IMR-90 (cell line): ENCODE results near the gene SCLY. TPM values are rescaled to one million over a fixed set of nuclear protein-coding genes. Genes with fewer than 3 reads are reported as not detected.

ENCODE experiments used
- ATAC-seq: fragments of 200-7000 bp; cut with Tn5 transposase; 2 replicates; pipeline ENCODE4 v1.9.1; 2020; ENCODE audit warnings: low read depth, mild to moderate bottlenecking, moderate library complexity
- BruUV-seq: library from RNA; stranded (reverse); fragments of 400-500 nt; replicated peaks from 2 replicates; lab custom pipeline; 2021; lab: Mats Ljungman, UMichigan
- CTCF ChIA-PET: fragments of 300-600 bp; formaldehyde crosslinking; extraction: SDS; loops from one replicate; lab custom pipeline; 2021; ENCODE audit warnings: antibody characterized with exemption; lab: Yijun Ruan, JAX
- POLR2A ChIA-PET: fragments of 300-600 bp; sonication (Branson Sonifier 250); formaldehyde crosslinking; loops from one replicate; lab custom pipeline; 2022; ENCODE audit warnings: antibody characterized with exemption; ENCODE audit not compliant: unreplicated experiment; lab: Charles Lee
- DNase-seq: peaks from one replicate; pipeline ENCODE4 v3.0.0; 2013
- H2AFZ ChIP-seq: replicated peaks from 2 replicates; pipeline ENCODE3; 2013; ENCODE audit warnings: low read length, mild to moderate bottlenecking; ENCODE audit not compliant: poor library complexity
- H2AK5ac ChIP-seq: 2 replicates; pipeline ENCODE4 v1.6.1; 2013; ENCODE audit warnings: low read depth, low read length, inconsistent platforms
- H2AK9ac ChIP-seq: replicated peaks from 2 replicates; pipeline ENCODE3; 2013; ENCODE audit warnings: mild to moderate bottlenecking, low read depth, low read length, moderate library complexity; ENCODE audit not compliant: poor library complexity
- H2BK120ac ChIP-seq: 2 replicates; pipeline ENCODE4 v1.6.1; 2013; ENCODE audit warnings: low read depth, low read length, inconsistent platforms
- H2BK15ac ChIP-seq: 3 replicates; pipeline ENCODE4 v1.6.1; 2013; ENCODE audit warnings: low read depth, low read length, inconsistent platforms
- H2BK20ac ChIP-seq: 2 replicates; pipeline ENCODE4 v1.6.1; 2013; ENCODE audit warnings: low read depth, mild to moderate bottlenecking, inconsistent platforms, low read length, moderate library complexity
- H2BK5ac ChIP-seq: 2 replicates; pipeline ENCODE4 v1.6.1; 2013; ENCODE audit warnings: mild to moderate bottlenecking, low read depth, low read length, inconsistent platforms; ENCODE audit not compliant: poor library complexity, severe bottlenecking
- H3K14ac ChIP-seq: replicated peaks from 2 replicates; pipeline ENCODE4 v1.6.1; 2013; ENCODE audit warnings: low read depth, low read length, inconsistent platforms
- H3K18ac ChIP-seq: 2 replicates; pipeline ENCODE4 v1.6.1; 2013; ENCODE audit warnings: low read depth, low read length, control low read depth
- H3K23ac ChIP-seq: 2 replicates; pipeline ENCODE4 v1.6.1; 2013; ENCODE audit warnings: low read depth, low read length, inconsistent platforms
- H3K27ac ChIP-seq: 2 replicates; pipeline ENCODE4 v1.5.1; 2013; ENCODE audit warnings: mild to moderate bottlenecking, control low read depth, low read length; ENCODE audit not compliant: insufficient read depth
- H3K27me3 ChIP-seq: 2 replicates; pipeline ENCODE4 v1.6.1; 2013; ENCODE audit warnings: low read length; ENCODE audit not compliant: control insufficient read depth, insufficient read depth
- H3K36me3 ChIP-seq: 2 replicates; pipeline ENCODE4 v1.6.1; 2013; ENCODE audit warnings: low read length, mixed read lengths; ENCODE audit not compliant: control insufficient read depth, insufficient read depth
- H3K4ac ChIP-seq: 2 replicates; pipeline ENCODE4 v1.6.1; 2013; ENCODE audit warnings: low read depth, low read length, inconsistent platforms
- H3K4me1 ChIP-seq: 2 replicates; pipeline ENCODE4 v1.6.1; 2013; ENCODE audit warnings: low read length, mixed read lengths; ENCODE audit not compliant: control insufficient read depth, insufficient read depth
- H3K4me2 ChIP-seq: 2 replicates; pipeline ENCODE4 v1.6.1; 2013; ENCODE audit warnings: low read depth, mild to moderate bottlenecking, control low read depth, low read length, moderate library complexity
- H3K4me3 ChIP-seq: 2 replicates; pipeline ENCODE4 v1.5.1; 2013; ENCODE audit warnings: low read depth, mild to moderate bottlenecking, control low read depth, low read length, moderate library complexity; ENCODE audit not compliant: insufficient read depth
- H3K56ac ChIP-seq: 2 replicates; pipeline ENCODE4 v1.6.1; 2013; ENCODE audit warnings: low read length, inconsistent platforms; ENCODE audit not compliant: insufficient read depth; ENCODE audit errors: extremely low read depth
- H3K79me1 ChIP-seq, 2 experiments: 2 replicates each; pipeline ENCODE4 v1.6.1; 2013; ENCODE audit warnings: low read length in 2 of 2, inconsistent platforms in 1 of 2, low read depth in 1 of 2
- H3K9ac ChIP-seq: 2 replicates; pipeline ENCODE4 v1.6.1; 2013; ENCODE audit warnings: low read depth, low read length, control low read depth
- H3K9me1 ChIP-seq: 2 replicates; pipeline ENCODE4 v1.6.1; 2013; ENCODE audit warnings: low read length, inconsistent platforms; ENCODE audit not compliant: insufficient read depth
- H3K9me3 ChIP-seq: 2 replicates; pipeline ENCODE4 v1.6.1; 2013; ENCODE audit warnings: low read length; ENCODE audit not compliant: control insufficient read depth, insufficient read depth
- H4K20me1 ChIP-seq: 2 replicates; pipeline ENCODE4 v1.6.1; 2013; ENCODE audit warnings: low read length, inconsistent platforms; ENCODE audit not compliant: insufficient read depth
- H4K5ac ChIP-seq: 2 replicates; pipeline ENCODE4 v1.6.1; 2013; ENCODE audit warnings: mild to moderate bottlenecking, low read depth, low read length, control low read depth
- H4K8ac ChIP-seq, 2 experiments: 2 replicates each; pipeline ENCODE4 v1.6.1; 2013; ENCODE audit warnings: low read depth in 2 of 2, low read length in 2 of 2, control low read depth in 1 of 2, inconsistent platforms in 1 of 2
- H4K91ac ChIP-seq: 2 replicates; pipeline ENCODE4 v1.6.1; 2013; ENCODE audit warnings: low read depth, low read length, inconsistent platforms; ENCODE audit not compliant: insufficient read depth
- BHLHE40 ChIP-seq: fragments of 150-350 bp; IDR thresholded peaks from 2 replicates; pipeline ENCODE4 v1.6.1; 2016; ENCODE audit warnings: mild to moderate bottlenecking, low read depth, low read length
- CEBPB ChIP-seq: IDR thresholded peaks from 2 replicates; pipeline ENCODE4 v1.6.1; 2012; ENCODE audit warnings: low read depth, low read length, improper control_type of control experiment
- FOS ChIP-seq: fragments of 150-350 bp; IDR thresholded peaks from 2 replicates; pipeline ENCODE4 v1.6.1; 2016; ENCODE audit warnings: low read depth, low read length
- MAFK ChIP-seq: IDR thresholded peaks from 2 replicates; pipeline ENCODE4 v1.6.1; 2012; ENCODE audit warnings: low read depth, low read length, improper control_type of control experiment
- MAZ ChIP-seq: IDR thresholded peaks from 2 replicates; pipeline ENCODE4 v1.6.1; 2012; ENCODE audit warnings: low read depth, mild to moderate bottlenecking, low read length, improper control_type of control experiment, moderate library complexity, borderline replicate concordance
- MXI1 ChIP-seq: IDR thresholded peaks from 2 replicates; pipeline ENCODE4 v1.6.1; 2012; ENCODE audit warnings: low read depth, mild to moderate bottlenecking, low read length, moderate library complexity, borderline replicate concordance
- NFE2L2 ChIP-seq: fragments of 150-350 bp; IDR thresholded peaks from 2 replicates; pipeline ENCODE4 v1.6.1; 2016; ENCODE audit warnings: low read depth, mild to moderate bottlenecking, low read length
- POLR2A ChIP-seq: IDR thresholded peaks from 2 replicates; pipeline ENCODE4 v1.6.1; 2012; ENCODE audit warnings: mild to moderate bottlenecking, low read depth, low read length
- RAD21 ChIP-seq: IDR thresholded peaks from 2 replicates; pipeline ENCODE4 v1.6.1; 2012; ENCODE audit warnings: low read length, improper control_type of control experiment
- RCOR1 ChIP-seq: IDR thresholded peaks from 2 replicates; pipeline ENCODE4 v1.6.1; 2012; ENCODE audit warnings: mild to moderate bottlenecking, low read length, improper control_type of control experiment; ENCODE audit not compliant: insufficient replicate concordance
- SMC3 ChIP-seq: fragments of 150-350 bp; IDR thresholded peaks from 2 replicates; pipeline ENCODE4 v1.6.1; 2016; ENCODE audit warnings: low read depth, mild to moderate bottlenecking, antibody characterized with exemption, low read length, moderate library complexity
- dilution Hi-C: fragments of 300-500 bp; cut with HindIII; formaldehyde crosslinking; loops from one replicate; pipeline ENCODE4 v1.14.3; 2018; ENCODE audit warnings: low sequenced_read_pairs; ENCODE audit not compliant: unreplicated experiment
- in situ Hi-C: fragments of 300-500 bp; cut with MboI; formaldehyde crosslinking; loops from 3 replicates; pipeline ENCODE4 v1.14.3; 2019; ENCODE audit warnings: low sequenced_read_pairs, inconsistent platforms, mixed read lengths
- intact Hi-C: fragments of 100-400 bp; cut with micrococcal nuclease; formaldehyde crosslinking; loops from 2 replicates; pipeline ENCODE4 v1.10.0; 2022
- polyA plus RNA-seq, 3 experiments: library from polyadenylated mRNA; depleted of rRNA; stranded (reverse); fragments of >200 nt; gene quantifications; 2 replicates each; pipeline ENCODE4 v1.2.3, GENCODE V29; 2012; ENCODE audit warnings: low replicate concordance in 1 of 3
- total RNA-seq: library from RNA; depleted of rRNA; stranded (reverse); fragments of >200 nt; gene quantifications from 2 replicates; pipeline ENCODE4 v1.2.3, GENCODE V29; 2012
- TF ChIP-seq, protein P1 (sequence below): fragments of 150-350 bp; IDR thresholded peaks from 2 replicates; pipeline ENCODE4 v1.6.1; 2017; ENCODE audit warnings: mild to moderate bottlenecking, antibody characterized with exemption, low read length, low read depth
- TF ChIP-seq, protein P2 (sequence below): fragments of 150-350 bp; IDR thresholded peaks from 2 replicates; pipeline ENCODE4 v1.6.1; 2016; ENCODE audit warnings: low read depth, mild to moderate bottlenecking, low read length, moderate library complexity, borderline replicate concordance
- TF ChIP-seq, protein P3 (sequence below): conservative IDR thresholded peaks from 2 replicates; pipeline ENCODE4 v1.5.1; 2012; ENCODE audit warnings: mild to moderate bottlenecking, low read depth, low read length, improper control_type of control experiment

Gene SCLY
- total and polyA plus RNA-seq, 2 of the 4 experiments (the other 2 are of a cell fraction) = 8.6 to 10.5 TPM

DNA sequence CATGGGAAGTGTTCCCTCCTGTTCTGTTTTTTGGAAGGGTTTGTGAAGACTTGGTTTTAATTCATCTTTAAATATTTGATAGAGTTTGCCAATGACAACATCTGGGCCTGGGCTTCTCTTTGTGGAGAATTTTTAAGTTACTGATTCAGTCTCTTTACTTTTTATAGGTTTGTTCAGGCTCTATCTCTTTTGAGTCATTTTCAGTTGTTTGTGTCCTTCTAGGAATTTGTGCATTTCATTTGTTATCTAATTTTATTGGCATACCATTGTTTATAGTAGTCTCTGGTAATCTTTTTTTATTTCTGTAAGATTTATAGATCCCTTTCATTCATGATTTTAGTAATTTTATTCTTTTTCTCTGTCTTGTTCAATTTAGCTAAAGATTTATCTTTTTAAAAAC lies 14.6 kb downstream of the SCLY start:
- no TSS peak for BruUV-seq
- POLR2A ChIA-PET = no interaction called here
- H4K8ac ChIP-seq = no peak overlapping the region

More for the DNA sequence above, 14.6 kb downstream of the SCLY start:
- H2BK15ac ChIP-seq = no peak overlapping the region
- no peak overlapping the region for H4K5ac ChIP-seq
- CTCF ChIA-PET = interaction anchor here (0.9 kb wide), 1 partner anchor 15 kb away, joined by 4 read pairs; the partner anchor contains the start of gene SCLY
- no peak overlapping the region for H2AFZ ChIP-seq
- no peaks in the 10 kb centered on the region for H4K20me1 ChIP-seq
- no peak overlapping the region for H3K56ac ChIP-seq
- H3K4ac ChIP-seq = no peak overlapping the region
- no peak overlapping the region for H2BK5ac ChIP-seq
- ATAC-seq (no peak), DNase-seq (no peak)
- H2BK20ac ChIP-seq = no peak overlapping the region
- no peak overlapping the region for H3K27ac ChIP-seq
- no peaks in the 10 kb centered on the region for H3K79me1 ChIP-seq
- H3K23ac ChIP-seq = no peak overlapping the region
- H3K4me2 ChIP-seq = no peak overlapping the region
- H3K36me3 ChIP-seq = peaks cover 6% of the 10 kb centered on the region
- TF ChIP-seq BHLHE40 (no peak), RCOR1 (no peak), MXI1 (no peak), SMC3 (no peak), FOS (no peak), RAD21 (no peak), CEBPB (no peak), MAZ (no peak), MAFK (no peak), NFE2L2 (no peak), POLR2A (no peak)
- TF ChIP-seq, protein P1, sequence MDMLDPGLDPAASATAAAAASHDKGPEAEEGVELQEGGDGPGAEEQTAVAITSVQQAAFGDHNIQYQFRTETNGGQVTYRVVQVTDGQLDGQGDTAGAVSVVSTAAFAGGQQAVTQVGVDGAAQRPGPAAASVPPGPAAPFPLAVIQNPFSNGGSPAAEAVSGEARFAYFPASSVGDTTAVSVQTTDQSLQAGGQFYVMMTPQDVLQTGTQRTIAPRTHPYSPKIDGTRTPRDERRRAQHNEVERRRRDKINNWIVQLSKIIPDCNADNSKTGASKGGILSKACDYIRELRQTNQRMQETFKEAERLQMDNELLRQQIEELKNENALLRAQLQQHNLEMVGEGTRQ = no peak
- TF ChIP-seq, protein P2, sequence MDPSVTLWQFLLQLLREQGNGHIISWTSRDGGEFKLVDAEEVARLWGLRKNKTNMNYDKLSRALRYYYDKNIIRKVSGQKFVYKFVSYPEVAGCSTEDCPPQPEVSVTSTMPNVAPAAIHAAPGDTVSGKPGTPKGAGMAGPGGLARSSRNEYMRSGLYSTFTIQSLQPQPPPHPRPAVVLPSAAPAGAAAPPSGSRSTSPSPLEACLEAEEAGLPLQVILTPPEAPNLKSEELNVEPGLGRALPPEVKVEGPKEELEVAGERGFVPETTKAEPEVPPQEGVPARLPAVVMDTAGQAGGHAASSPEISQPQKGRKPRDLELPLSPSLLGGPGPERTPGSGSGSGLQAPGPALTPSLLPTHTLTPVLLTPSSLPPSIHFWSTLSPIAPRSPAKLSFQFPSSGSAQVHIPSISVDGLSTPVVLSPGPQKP = no peak
- TF ChIP-seq, protein P3, sequence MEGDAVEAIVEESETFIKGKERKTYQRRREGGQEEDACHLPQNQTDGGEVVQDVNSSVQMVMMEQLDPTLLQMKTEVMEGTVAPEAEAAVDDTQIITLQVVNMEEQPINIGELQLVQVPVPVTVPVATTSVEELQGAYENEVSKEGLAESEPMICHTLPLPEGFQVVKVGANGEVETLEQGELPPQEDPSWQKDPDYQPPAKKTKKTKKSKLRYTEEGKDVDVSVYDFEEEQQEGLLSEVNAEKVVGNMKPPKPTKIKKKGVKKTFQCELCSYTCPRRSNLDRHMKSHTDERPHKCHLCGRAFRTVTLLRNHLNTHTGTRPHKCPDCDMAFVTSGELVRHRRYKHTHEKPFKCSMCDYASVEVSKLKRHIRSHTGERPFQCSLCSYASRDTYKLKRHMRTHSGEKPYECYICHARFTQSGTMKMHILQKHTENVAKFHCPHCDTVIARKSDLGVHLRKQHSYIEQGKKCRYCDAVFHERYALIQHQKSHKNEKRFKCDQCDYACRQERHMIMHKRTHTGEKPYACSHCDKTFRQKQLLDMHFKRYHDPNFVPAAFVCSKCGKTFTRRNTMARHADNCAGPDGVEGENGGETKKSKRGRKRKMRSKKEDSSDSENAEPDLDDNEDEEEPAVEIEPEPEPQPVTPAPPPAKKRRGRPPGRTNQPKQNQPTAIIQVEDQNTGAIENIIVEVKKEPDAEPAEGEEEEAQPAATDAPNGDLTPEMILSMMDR = no peak
- no peaks in the 10 kb centered on the region for H3K4me1 ChIP-seq
- H3K4me3 ChIP-seq = no peak overlapping the region
- H2BK120ac ChIP-seq = no peak overlapping the region
- intact Hi-C loops = no loop called here
- no peaks in the 10 kb centered on the region for H3K27me3 ChIP-seq
- in situ Hi-C loops = no loop called here
- no peak overlapping the region for H3K14ac ChIP-seq
- H3K9me1 ChIP-seq = no peaks in the 10 kb centered on the region
- H4K91ac ChIP-seq = no peak overlapping the region
- no peak overlapping the region for H3K18ac ChIP-seq
- no peak overlapping the region for H2AK5ac ChIP-seq
- no peak overlapping the region for H3K9ac ChIP-seq
- dilution Hi-C loops = no loop called here
- peaks cover 5% of the 10 kb centered on the region for H3K9me3 ChIP-seq
- H2AK9ac ChIP-seq = no peak overlapping the region
